DND-41 (cell line): ENCODE data around the gene DAZAP1.

Experiments
- ATAC-seq: fragments of 200-7000 bp; cut with Tn5 transposase; 3 replicates; pipeline ENCODE4 v1.9.1; 2021; ENCODE audit warnings: low read depth; ENCODE audit not compliant: insufficient read depth
- DNase-seq: peaks from one replicate; pipeline ENCODE4 v3.0.0-alpha.2; 2020
- H2AFZ ChIP-seq: 2 replicates; pipeline ENCODE4 v1.6.0; 2012; ENCODE audit warnings: low read depth, low read length
- H3K27ac ChIP-seq: 2 replicates; pipeline ENCODE4 v1.5.1; 2012; ENCODE audit warnings: low read length, inconsistent platforms
- H3K27me3 ChIP-seq: fragments of 200-600 bp; sonication (generic); 2 replicates; pipeline ENCODE4 v1.6.0; 2012; ENCODE audit warnings: low read length, mild to moderate bottlenecking, inconsistent platforms; ENCODE audit not compliant: insufficient read depth, poor library complexity
- H3K36me3 ChIP-seq: 2 replicates; pipeline ENCODE4 v1.5.1; 2012; ENCODE audit warnings: low read length, inconsistent platforms; ENCODE audit not compliant: insufficient read depth
- H3K4me1 ChIP-seq: 2 replicates; pipeline ENCODE4 v1.5.1; 2012; ENCODE audit warnings: mild to moderate bottlenecking, low read length; ENCODE audit not compliant: insufficient read depth
- H3K4me2 ChIP-seq: 2 replicates; pipeline ENCODE4 v1.6.0; 2012; ENCODE audit warnings: mild to moderate bottlenecking, moderate library complexity, low read length, inconsistent platforms; ENCODE audit not compliant: insufficient read depth
- H3K4me3 ChIP-seq, 2 experiments: fragments of 200-600 bp in 1 of 2; shearing (Covaris generic) in 1 of 2; 2 replicates each; pipeline ENCODE4 v1.5.1; 2012 to 2016; ENCODE audit warnings: inconsistent platforms in 2 of 2, low read length in 2 of 2, mild to moderate bottlenecking in 2 of 2, low read depth in 1 of 2, moderate library complexity in 1 of 2
- H3K79me2 ChIP-seq: 2 replicates; pipeline ENCODE4 v1.6.0; 2012; ENCODE audit warnings: low read length, inconsistent platforms; ENCODE audit not compliant: insufficient read depth
- H3K9ac ChIP-seq: 2 replicates; pipeline ENCODE4 v1.6.0; 2012; ENCODE audit warnings: low read depth, mild to moderate bottlenecking, inconsistent platforms, low read length, moderate library complexity
- H3K9me3 ChIP-seq: 2 replicates; pipeline ENCODE4 v1.5.1; 2012; ENCODE audit warnings: low read length, moderate library complexity, mild to moderate bottlenecking, inconsistent platforms; ENCODE audit not compliant: insufficient read depth, severe bottlenecking
- H4K20me1 ChIP-seq: 2 replicates; pipeline ENCODE4 v1.6.0; 2012; ENCODE audit warnings: low read length; ENCODE audit not compliant: insufficient read depth
- EZH2 ChIP-seq: IDR thresholded peaks from 3 replicates; pipeline ENCODE4 v1.6.1; 2012; ENCODE audit warnings: borderline replicate concordance, low read depth, mild to moderate bottlenecking, moderate library complexity, low read length, inconsistent platforms; ENCODE audit not compliant: severe bottlenecking
- TF ChIP-seq, protein P1 (sequence below): IDR thresholded peaks from 2 replicates; pipeline ENCODE4 v1.5.1; 2012; ENCODE audit warnings: borderline replicate concordance, low read length, moderate library complexity, mild to moderate bottlenecking; ENCODE audit not compliant: poor library complexity, severe bottlenecking; ENCODE audit errors: extremely low read depth

Gene DAZAP1

DNA sequence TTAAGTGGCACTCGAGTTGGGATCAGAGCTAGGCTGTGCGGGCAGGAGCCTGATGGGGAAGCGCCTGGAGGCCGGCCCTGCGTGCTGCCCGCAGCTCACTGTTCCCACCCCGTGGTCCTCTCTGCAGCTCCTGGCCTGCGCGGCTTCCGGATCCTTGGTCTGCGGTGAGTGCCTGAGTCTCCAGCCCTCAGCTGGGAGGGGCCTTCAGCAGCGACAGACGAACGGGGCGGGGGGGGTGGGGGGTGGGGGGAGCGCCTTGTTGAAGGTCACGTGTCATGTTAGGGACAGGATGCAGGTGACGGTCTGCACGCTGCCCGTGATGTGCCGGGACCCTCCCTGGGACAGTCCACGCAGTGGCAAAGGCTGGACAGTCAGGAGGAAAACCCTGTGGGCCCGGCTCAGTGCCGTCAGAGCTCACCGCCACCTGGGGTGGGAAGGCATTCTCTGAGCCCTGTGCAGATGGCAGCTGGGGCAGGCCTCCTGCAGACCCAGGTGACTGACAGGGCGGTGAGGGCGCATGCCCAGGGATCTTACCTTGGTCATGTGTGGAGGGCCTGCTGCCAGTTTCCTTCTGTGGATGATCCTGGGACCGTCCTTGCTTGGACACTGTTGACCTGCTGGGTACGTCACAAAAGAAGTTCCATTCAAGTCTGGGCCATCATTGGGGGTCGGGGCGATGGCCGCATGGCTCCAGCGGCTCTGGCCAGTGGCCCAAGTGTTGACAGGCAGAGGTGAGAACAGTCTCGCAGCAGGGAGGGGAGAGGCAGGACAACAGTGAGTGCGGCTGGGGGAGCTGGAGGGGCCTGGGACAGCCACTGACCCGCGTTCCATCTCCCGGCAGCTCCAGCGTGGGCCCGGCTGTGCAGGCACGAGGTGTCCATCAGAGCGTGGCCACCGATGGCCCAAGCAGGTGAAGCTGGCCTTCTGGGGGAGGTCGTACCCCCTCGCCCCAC lies 19.4 kb upstream of the DAZAP1 start:
- Histone ChIP-seq H3K4me3 (no peak overlapping the region), H3K79me2 (peaks cover 47% of the 10 kb centered on the region), H3K27me3 (no peaks in the 10 kb centered on the region), H3K36me3 (peaks cover 57% of the 10 kb centered on the region), H3K27ac (no peak overlapping the region), H4K20me1 (peaks cover 17% of the 10 kb centered on the region), H3K4me2 (no peak overlapping the region), H3K9ac (no peak overlapping the region), H3K9me3 (no peaks in the 10 kb centered on the region), H3K4me1 (peaks cover 22% of the 10 kb centered on the region), H2AFZ (no peak overlapping the region)
- ATAC-seq (no peak), DNase-seq (no peak)
- TF ChIP-seq, protein P1, sequence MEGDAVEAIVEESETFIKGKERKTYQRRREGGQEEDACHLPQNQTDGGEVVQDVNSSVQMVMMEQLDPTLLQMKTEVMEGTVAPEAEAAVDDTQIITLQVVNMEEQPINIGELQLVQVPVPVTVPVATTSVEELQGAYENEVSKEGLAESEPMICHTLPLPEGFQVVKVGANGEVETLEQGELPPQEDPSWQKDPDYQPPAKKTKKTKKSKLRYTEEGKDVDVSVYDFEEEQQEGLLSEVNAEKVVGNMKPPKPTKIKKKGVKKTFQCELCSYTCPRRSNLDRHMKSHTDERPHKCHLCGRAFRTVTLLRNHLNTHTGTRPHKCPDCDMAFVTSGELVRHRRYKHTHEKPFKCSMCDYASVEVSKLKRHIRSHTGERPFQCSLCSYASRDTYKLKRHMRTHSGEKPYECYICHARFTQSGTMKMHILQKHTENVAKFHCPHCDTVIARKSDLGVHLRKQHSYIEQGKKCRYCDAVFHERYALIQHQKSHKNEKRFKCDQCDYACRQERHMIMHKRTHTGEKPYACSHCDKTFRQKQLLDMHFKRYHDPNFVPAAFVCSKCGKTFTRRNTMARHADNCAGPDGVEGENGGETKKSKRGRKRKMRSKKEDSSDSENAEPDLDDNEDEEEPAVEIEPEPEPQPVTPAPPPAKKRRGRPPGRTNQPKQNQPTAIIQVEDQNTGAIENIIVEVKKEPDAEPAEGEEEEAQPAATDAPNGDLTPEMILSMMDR: no peak
- TF ChIP-seq EZH2: no peak

DNA sequence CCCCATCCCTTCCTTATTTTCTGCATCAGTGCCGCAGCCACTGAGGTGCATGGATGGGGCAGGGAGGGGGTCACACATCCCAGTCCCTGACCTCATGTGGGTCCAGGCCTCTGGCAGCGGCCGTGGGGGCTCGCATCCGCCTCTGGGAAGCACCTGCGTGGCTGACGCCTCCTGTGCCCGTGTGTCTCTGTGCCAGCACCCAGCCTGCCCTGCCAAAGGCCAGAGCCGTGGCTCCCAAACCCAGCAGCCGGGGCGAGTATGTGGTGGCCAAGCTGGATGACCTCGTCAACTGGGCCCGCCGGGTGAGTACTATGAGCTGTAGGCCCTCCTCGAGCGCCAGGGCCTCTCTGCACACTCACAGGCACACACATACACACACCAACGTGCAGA lies 18.8 kb upstream of the DAZAP1 start:
- Histone ChIP-seq H3K79me2 (peaks cover 47% of the 10 kb centered on the region), H4K20me1 (peaks cover 17% of the 10 kb centered on the region), H2AFZ (no peak overlapping the region), H3K4me3 (no peak overlapping the region), H3K9me3 (no peaks in the 10 kb centered on the region), H3K27ac (no peak overlapping the region), H3K36me3 (peaks cover 64% of the 10 kb centered on the region), H3K4me2 (no peak overlapping the region), H3K27me3 (no peaks in the 10 kb centered on the region), H3K9ac (no peak overlapping the region), H3K4me1 (peaks cover 19% of the 10 kb centered on the region)
- no peak for ATAC-seq
- TF ChIP-seq EZH2: no peak
- TF ChIP-seq, protein P1: no peak
- DNase-seq: no peak

DNA sequence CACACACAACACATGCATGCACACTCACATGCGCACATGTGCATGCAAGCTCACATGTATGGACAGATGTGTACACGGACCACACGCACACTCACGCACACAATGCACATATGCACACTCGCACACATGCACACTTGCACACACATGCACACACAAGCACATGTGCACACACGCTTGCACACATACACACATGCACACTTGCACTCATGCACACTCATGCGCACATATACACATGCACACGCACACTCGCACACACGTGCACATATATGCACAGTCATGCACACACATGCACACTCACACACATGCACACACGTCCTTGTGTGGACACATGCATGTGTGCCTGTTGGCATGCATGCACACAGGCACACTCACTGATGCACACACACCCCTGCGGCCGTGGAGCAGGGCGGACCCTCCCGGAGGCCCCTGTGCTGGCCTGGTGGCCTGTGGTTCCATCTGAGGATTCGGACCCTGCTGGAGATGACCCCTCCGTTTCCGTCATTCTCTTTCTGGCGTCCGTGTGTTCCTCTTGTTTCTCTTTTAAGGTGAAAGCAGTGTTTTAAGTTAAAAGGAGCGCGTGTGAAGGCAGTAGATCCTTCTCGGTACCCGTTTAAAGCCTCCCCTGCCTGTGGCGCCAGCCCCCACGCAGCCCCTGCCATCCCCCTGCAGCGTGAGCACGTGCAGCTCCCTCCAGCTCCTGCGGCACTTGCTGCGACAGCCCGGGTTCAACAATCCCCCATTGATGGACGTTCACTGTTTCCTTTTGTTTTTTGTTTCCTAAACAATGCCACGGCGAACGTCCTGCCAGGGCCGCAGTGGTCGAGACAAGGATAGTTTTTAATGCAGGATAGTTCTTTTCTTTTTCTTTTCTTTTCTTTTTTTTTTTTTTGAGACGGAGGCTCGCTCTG lies 18.1 kb upstream of the DAZAP1 start:
- Histone ChIP-seq H3K4me2 (no peak overlapping the region), H3K27ac (no peak overlapping the region), H3K9me3 (no peaks in the 10 kb centered on the region), H3K9ac (no peak overlapping the region), H4K20me1 (peaks cover 17% of the 10 kb centered on the region), H3K79me2 (peaks cover 41% of the 10 kb centered on the region), H3K4me3 (no peak overlapping the region), H3K36me3 (peaks cover 70% of the 10 kb centered on the region), H2AFZ (no peak overlapping the region), H3K27me3 (no peaks in the 10 kb centered on the region), H3K4me1 (peaks cover 19% of the 10 kb centered on the region)
- TF ChIP-seq EZH2: no peak
- TF ChIP-seq, protein P1: no peak
- DNase-seq (no peak), ATAC-seq (no peak)
